ENCODE data around the gene LYPD3. TPM values are rescaled to one million over a fixed set of nuclear protein-coding genes. Genes with fewer than 3 reads are reported as not detected.
"Not testable (repeated sequence)": the region's sequence is repeated elsewhere in the genome, so short reads cannot be mapped to it uniquely, and the experiment has no call there.

LYPD3 gene
- total and polyA plus RNA-seq, 7 experiments from 2014 or later, result 1.1 to 30.6 (median 6.5) TPM

GRCh38 chr19:43439709-43440063 is 25.7 kb downstream of the LYPD3 start:
- peak overlapping the region; percentile 27 for H3K27ac ChIP-seq (ENCODE audit: low read depth, low read length)

GRCh38 chr19:43439032-43439708 is 26.2 kb downstream of the LYPD3 start:
- DNase-seq (peak in 8 of 9 donors; percentile 19 to 88 (median 86)), ATAC-seq (peak; percentile 99)
- peak overlapping the region; percentile 81 to 99 (median 93) for H3K27ac Mint-ChIP-seq
- ChIA-PET POLR2A (interaction anchor here (0.5 to 3.1 kb wide), 21 partner anchors 13 to 801 kb away, joined by 3 to 29 read pairs (median 5); partner anchors contain the start of genes IRGQ, LYPD3, PHLDB3 and ZNF575), CTCF (interaction anchor here (0.6 to 4.7 kb wide), 11 partner anchors 8 to 156 kb away, joined by 3 to 44 read pairs (median 4); partner anchors contain the start of gene XRCC1)
- H3K36me3 Mint-ChIP-seq, result peaks cover 0 to 10% (median 0%) of the 10 kb centered on the region in 5 donors
- Histone ChIP-seq H3K4me1 (ENCODE audit: control insufficient read depth in 2 of 2, insufficient read depth in 2 of 2, low read length in 2 of 2) (peaks cover 23 to 29% of the 10 kb centered on the region in 2 donors), H3K4me3 (ENCODE audit: low read length) (peak overlapping the region; percentile 33), H3K27me3 (ENCODE audit: control insufficient read depth in 2 of 2, insufficient read depth in 2 of 2, low read length in 2 of 2) (no peaks in the 10 kb centered on the region), H3K36me3 (ENCODE audit: control insufficient read depth in 2 of 3, insufficient read depth in 3 of 3, low read length in 3 of 3) (no peaks in the 10 kb centered on the region), H3K9me3 (ENCODE audit: control insufficient read depth in 2 of 3, low read length in 3 of 3) (no peaks in the 10 kb centered on the region), H3K27ac (ENCODE audit: low read depth, low read length) (peak overlapping the region; percentile 72)
- H3K27me3 Mint-ChIP-seq, result peaks cover 0 to 1% (median 0%) of the 10 kb centered on the region in 5 donors
- peaks cover 31 to 78% (median 66%) of the 10 kb centered on the region in 7 donors for H3K4me1 Mint-ChIP-seq
- intact Hi-C loops (cut with micrococcal nuclease), result loop anchor here (1.0 to 10.0 kb wide), 5 partner anchors 24 to 346 kb away; partner anchors contain the start of genes IRGQ (in 1 of the 2), KCNN4 (in 1 of the 2), PHLDB3 (in 1 of the 2) and ZNF576 (in 1 of the 2)
- peak overlapping the region; percentile 1 to 77 (median 64) for H3K4me3 Mint-ChIP-seq
- H3K9me3 Mint-ChIP-seq, result peaks cover 0 to 9% (median 0%) of the 10 kb centered on the region in 11 donors

More at GRCh38 chr19:43439709-43440063, 25.7 kb downstream of the LYPD3 start:
- Mint-ChIP-seq H3K27me3 (no peaks in the 10 kb centered on the region), H3K27ac (peak overlapping the region; percentile 81 to 99 (median 93)), H3K4me3 (peak overlapping the region in 7 of 10 donors; percentile 18 to 67 (median 59)), H3K36me3 (peaks cover 0 to 10% (median 0%) of the 10 kb centered on the region in 5 donors), H3K4me1 (peaks cover 34 to 82% (median 69%) of the 10 kb centered on the region in 7 donors), H3K9me3 (peaks cover 0 to 9% (median 0%) of the 10 kb centered on the region in 11 donors)
- H3K4me1 ChIP-seq (ENCODE audit: control insufficient read depth in 2 of 2, insufficient read depth in 2 of 2, low read length in 2 of 2), result peaks cover 23 to 29% of the 10 kb centered on the region in 2 donors
- H3K36me3 ChIP-seq (ENCODE audit: control insufficient read depth in 2 of 3, insufficient read depth in 3 of 3, low read length in 3 of 3), result no peaks in the 10 kb centered on the region
- no peak for DNase-seq
- intact Hi-C loops (cut with micrococcal nuclease), result loop anchor here (1.0 to 10.0 kb wide), 5 partner anchors 24 to 345 kb away; partner anchors contain the start of genes IRGQ (in 1 of the 2), KCNN4 (in 1 of the 2), PHLDB3 (in 1 of the 2) and ZNF576 (in 1 of the 2)
- H3K9me3 ChIP-seq (ENCODE audit: control insufficient read depth in 2 of 3, low read length in 3 of 3), result no peaks in the 10 kb centered on the region
- ChIA-PET POLR2A (interaction anchor here (0.5 to 3.1 kb wide), 19 partner anchors 14 to 801 kb away, joined by 3 to 29 read pairs (median 5); partner anchors contain the start of genes IRGQ, LYPD3, PHLDB3 and ZNF575), CTCF (interaction anchor here (0.6 to 4.7 kb wide), 9 partner anchors 8 to 155 kb away, joined by 3 to 44 read pairs (median 7); no protein-coding TSS in a partner anchor)
- ATAC-seq, result no peak
- no peaks in the 10 kb centered on the region for H3K27me3 ChIP-seq (ENCODE audit: control insufficient read depth in 2 of 2, insufficient read depth in 2 of 2, low read length in 2 of 2)
- H3K4me3 ChIP-seq (ENCODE audit: low read length), result peak overlapping the region; percentile 28

GRCh38 chr19:43438291-43439031 is 26.9 kb downstream of the LYPD3 start:
- Histone ChIP-seq H3K36me3 (ENCODE audit: control insufficient read depth in 2 of 3, insufficient read depth in 3 of 3, low read length in 3 of 3) (no peaks in the 10 kb centered on the region), H3K27me3 (ENCODE audit: control insufficient read depth in 2 of 2, insufficient read depth in 2 of 2, low read length in 2 of 2) (no peaks in the 10 kb centered on the region), H3K4me3 (ENCODE audit: low read length) (peak overlapping the region; percentile 33), H3K9me3 (ENCODE audit: control insufficient read depth in 2 of 3, low read length in 3 of 3) (no peaks in the 10 kb centered on the region), H3K4me1 (ENCODE audit: control insufficient read depth in 2 of 2, insufficient read depth in 2 of 2, low read length in 2 of 2) (peaks cover 23 to 30% of the 10 kb centered on the region in 2 donors), H3K27ac (ENCODE audit: low read depth, low read length) (peak overlapping the region; percentile 72)
- H3K36me3 Mint-ChIP-seq, result peaks cover 0 to 10% (median 0%) of the 10 kb centered on the region in 5 donors
- H3K9me3 Mint-ChIP-seq, result peaks cover 0 to 9% (median 0%) of the 10 kb centered on the region in 11 donors
- DNase-seq, result peak in 2 of 9 donors; percentile 19 to 21
- CTCF ChIA-PET, result interaction anchor here (0.6 to 4.7 kb wide), 7 partner anchors 9 to 156 kb away, joined by 3 to 44 read pairs (median 10); partner anchors contain the start of gene XRCC1
- H3K27ac Mint-ChIP-seq, result peak overlapping the region; percentile 81 to 99 (median 93)
- intact Hi-C loops (cut with micrococcal nuclease), result loop anchor here (1.0 to 10.0 kb wide), 5 partner anchors 25 to 346 kb away; partner anchors contain the start of genes IRGQ (in 1 of the 2), KCNN4 (in 1 of the 2), PHLDB3 (in 1 of the 2) and ZNF576 (in 1 of the 2)
- peak overlapping the region; percentile 49 to 77 (median 64) for H3K4me3 Mint-ChIP-seq
- peaks cover 29 to 74% (median 61%) of the 10 kb centered on the region in 7 donors for H3K4me1 Mint-ChIP-seq
- ATAC-seq, result no peak
- H3K27me3 Mint-ChIP-seq, result peaks cover 0 to 2% (median 0%) of the 10 kb centered on the region in 5 donors
- POLR2A ChIA-PET, result interaction anchor here (0.6 to 3.1 kb wide), 17 partner anchors 9 to 261 kb away, joined by 3 to 29 read pairs (median 6); partner anchors contain the start of genes IRGQ, LYPD3, PHLDB3 and ZNF575

GRCh38 chr19:43437712-43438111 is 27.7 kb downstream of the LYPD3 start:
- Mint-ChIP-seq H3K9me3 (peaks cover 0 to 9% (median 0%) of the 10 kb centered on the region in 11 donors), H3K27ac (peak overlapping the region; percentile 58 to 98 (median 91)), H3K4me3 (peak overlapping the region in 9 of 10 donors; percentile 16 to 73 (median 58)), H3K27me3 (peaks cover 0 to 2% (median 0%) of the 10 kb centered on the region in 5 donors), H3K4me1 (peaks cover 29 to 74% (median 62%) of the 10 kb centered on the region in 7 donors), H3K36me3 (peaks cover 0 to 10% (median 0%) of the 10 kb centered on the region in 5 donors)
- Histone ChIP-seq H3K4me1 (ENCODE audit: control insufficient read depth in 2 of 2, insufficient read depth in 2 of 2, low read length in 2 of 2) (peaks cover 28 to 37% of the 10 kb centered on the region in 2 donors), H3K9me3 (ENCODE audit: control insufficient read depth in 2 of 3, low read length in 3 of 3) (no peaks in the 10 kb centered on the region), H3K4me3 (ENCODE audit: low read length) (no peak overlapping the region), H3K36me3 (ENCODE audit: control insufficient read depth in 2 of 3, insufficient read depth in 3 of 3, low read length in 3 of 3) (no peaks in the 10 kb centered on the region), H3K27me3 (ENCODE audit: control insufficient read depth in 2 of 2, insufficient read depth in 2 of 2, low read length in 2 of 2) (no peaks in the 10 kb centered on the region), H3K27ac (ENCODE audit: low read depth, low read length) (peak overlapping the region; percentile 40)
- DNase-seq (no peak), ATAC-seq (no peak)
- POLR2A ChIA-PET, result interaction anchor here (0.9 to 3.1 kb wide), 7 partner anchors 10 to 95 kb away, joined by 3 to 28 read pairs (median 13); partner anchors contain the start of genes PHLDB3 and ZNF575
- intact Hi-C loops (cut with micrococcal nuclease), result loop anchor here in 1 of 2 donors (2.0 to 10.0 kb wide), 2 partner anchors 67 to 347 kb away; partner anchors contain the start of genes KCNN4 and PHLDB3
- CTCF ChIA-PET, result interaction anchor here (1.0 to 4.7 kb wide), 5 partner anchors 10 to 83 kb away, joined by 5 to 44 read pairs (median 10); partner anchors contain the start of gene PHLDB3

GRCh38 chr19:43437284-43437683 is 28.1 kb downstream of the LYPD3 start:
- H3K4me3 Mint-ChIP-seq, result peak overlapping the region in 8 of 10 donors; percentile 25 to 73 (median 60)

More at GRCh38 chr19:43437284-43437683, 28.1 kb downstream of the LYPD3 start:
- intact Hi-C loops (cut with micrococcal nuclease), result loop anchor here in 1 of 2 donors (10.0 kb wide), 1 partner anchor 348 kb away; the partner anchor contains the start of gene KCNN4
- peak in 7 of 9 donors; percentile 19 to 71 (median 43) for DNase-seq
- not testable (repeated sequence) for H3K9me3 ChIP-seq (ENCODE audit: control insufficient read depth in 2 of 3, low read length in 3 of 3); H3K27me3 Mint-ChIP-seq; H3K36me3 ChIP-seq (ENCODE audit: control insufficient read depth in 2 of 3, insufficient read depth in 3 of 3, low read length in 3 of 3); H3K27me3 ChIP-seq (ENCODE audit: control insufficient read depth in 2 of 2, insufficient read depth in 2 of 2, low read length in 2 of 2); ATAC-seq; H3K9me3 Mint-ChIP-seq; H3K4me3 ChIP-seq (ENCODE audit: low read length)
- Mint-ChIP-seq H3K27ac (peak overlapping the region; percentile 58 to 98 (median 91)), H3K4me1 (peaks cover 32 to 78% (median 64%) of the 10 kb centered on the region in 7 donors), H3K36me3 (peaks cover 0 to 10% (median 0%) of the 10 kb centered on the region in 5 donors)
- Histone ChIP-seq H3K4me1 (ENCODE audit: control insufficient read depth in 2 of 2, insufficient read depth in 2 of 2, low read length in 2 of 2) (peaks cover 28 to 40% of the 10 kb centered on the region in 2 donors), H3K27ac (ENCODE audit: low read depth, low read length) (peak overlapping the region; percentile 40)
- POLR2A ChIA-PET, result interaction anchor here (1.1 to 3.0 kb wide), 3 partner anchors 10 to 68 kb away, joined by 3 to 13 read pairs (median 4); partner anchors contain the start of gene PHLDB3
- CTCF ChIA-PET, result interaction anchor here (1.0 to 6.1 kb wide), 5 partner anchors 10 to 83 kb away, joined by 5 to 102 read pairs (median 39); partner anchors contain the start of gene PHLDB3

All from naive thymus-derived CD4-positive, alpha-beta T cell (primary cell).